Stimulated activated CD8-positive, alpha-beta memory T cell treated with anti-CD3 and anti-CD28 coated beads, Interleukin-7, amount 100 ng/mL, for 1 hour (primary cell): ENCODE results near the gene C22orf23.

Source experiments
- DNase-seq, 2 donors: peaks; one replicate each; pipeline ENCODE4 v3.0.0-alpha.2; 2020; ENCODE audit warnings: low read depth in 2 of 2

Gene C22orf23

GRCh38 chr22:37953437-37954179 is at the start of gene C22orf23, which contains the start of gene POLR2F:
C22orf23 (minus strand) TSS chr22:37953601; CDS start chr22:37953149, 452 bp downstream.
POLR2F (plus strand) TSS chr22:37953699; CDS start chr22:37953788, 89 bp downstream.
- DNase-seq, result peak; percentile 89 to 93

- no peak for DNase-seq
These were observed 46.4 kb upstream of the C22orf23 start for GRCh38 chr22:37999640-38000272.

- DNase-seq, result no peak
These were observed 45.8 kb upstream of the C22orf23 start for GRCh38 chr22:37999236-37999635.

GRCh38 chr22:37998543-37998942 is 45.1 kb upstream of the C22orf23 start:
- DNase-seq, result no peak

- DNase-seq, result no peak
These were observed 43.3 kb upstream of the C22orf23 start for GRCh38 chr22:37996515-37997246.

GRCh38 chr22:37996079-37996478 is 42.7 kb upstream of the C22orf23 start:
- DNase-seq, result no peak

GRCh38 chr22:37995460-37995859 is 42.1 kb upstream of the C22orf23 start:
- DNase-seq, result no peak

GRCh38 chr22:37994982-37995381 is 41.6 kb upstream of the C22orf23 start:
- DNase-seq, result no peak

- DNase-seq, result no peak
These were observed 40.6 kb upstream of the C22orf23 start for GRCh38 chr22:37994049-37994448.

- no peak for DNase-seq
These were observed 38.5 kb upstream of the C22orf23 start for GRCh38 chr22:37991731-37992442.

GRCh38 chr22:37990862-37991261 is 37.5 kb upstream of the C22orf23 start:
- no peak for DNase-seq

GRCh38 chr22:37990301-37990700 is 36.9 kb upstream of the C22orf23 start:
- no peak for DNase-seq

- DNase-seq, result no peak
These were observed 36.0 kb upstream of the C22orf23 start for GRCh38 chr22:37989146-37990045.

GRCh38 chr22:37986371-37986770 is 33.0 kb upstream of the C22orf23 start:
- no peak for DNase-seq

- DNase-seq, result no peak
These were observed 32.4 kb upstream of the C22orf23 start for GRCh38 chr22:37985751-37986281.

- no peak for DNase-seq
These were observed 31.7 kb upstream of the C22orf23 start for GRCh38 chr22:37985050-37985585.

- DNase-seq, result no peak
These were observed 30.7 kb upstream of the C22orf23 start, which contains the start of gene SOX10 for GRCh38 chr22:37983860-37984791. SOX10 (minus strand) TSS chr22:37984555; CDS start chr22:37983784, 771 bp downstream.

- no peak for DNase-seq
These were observed 29.8 kb upstream of the C22orf23 start for GRCh38 chr22:37982938-37983859.
